Aorta (tissue), 5 donors: ENCODE data around the gene ATP10A. TPM values are rescaled to one million over a fixed set of nuclear protein-coding genes. Genes with fewer than 3 reads are reported as not detected.

Source experiments
- ATAC-seq: fragments of 200-7000 bp; cut with Tn5 transposase; one replicate; pipeline ENCODE4 v1.9.1; 2022; ENCODE audit warnings: moderate library complexity; ENCODE audit not compliant: low FRiP score
- DNase-seq, 2 donors: peaks; one replicate each; pipeline ENCODE4 v3.0.0-alpha.2; 2020
- H3K27ac ChIP-seq, 2 donors: one replicate each; pipeline ENCODE4 v1.5.1; 2013; ENCODE audit warnings: low read length in 2 of 2, mild to moderate bottlenecking in 2 of 2, moderate library complexity in 2 of 2, control low read depth in 1 of 2, inconsistent platforms in 1 of 2, low read depth in 1 of 2
- H3K27me3 ChIP-seq, 2 donors: one replicate each; pipeline ENCODE4 v1.6.1; 2013; ENCODE audit warnings: control low read depth in 1 of 2, low read length in 1 of 2, mild to moderate bottlenecking in 1 of 2, moderate library complexity in 1 of 2; ENCODE audit not compliant: insufficient read depth in 2 of 2, control insufficient read depth in 1 of 2
- H3K36me3 ChIP-seq, 2 donors: one replicate each; pipeline ENCODE4 v1.6.1; 2013; ENCODE audit warnings: control low read depth in 1 of 2, low read length in 1 of 2, mild to moderate bottlenecking in 1 of 2; ENCODE audit not compliant: insufficient read depth in 2 of 2, control insufficient read depth in 1 of 2
- H3K4me1 ChIP-seq, 2 donors: one replicate each; pipeline ENCODE4 v1.6.1; 2013; ENCODE audit warnings: low read length in 2 of 2, control low read depth in 1 of 2, mild to moderate bottlenecking in 1 of 2, moderate library complexity in 1 of 2; ENCODE audit not compliant: insufficient read depth in 2 of 2, control insufficient read depth in 1 of 2
- H3K4me3 ChIP-seq, 2 donors: one replicate each; pipeline ENCODE4 v1.5.1; 2013; ENCODE audit warnings: low read length in 2 of 2, control low read depth in 1 of 2, mild to moderate bottlenecking in 1 of 2
- H3K9me3 ChIP-seq: one replicate; pipeline ENCODE4 v1.6.1; 2013; ENCODE audit warnings: mild to moderate bottlenecking, low read length; ENCODE audit not compliant: control insufficient read depth
- WGBS, 2 donors: extraction: QIAGEN DNeasy Blood & Tissue Kit; methylation state at CpG; one replicate each; pipeline ENCODE4 v1.1.7; 2013; 5-methylcytosine and 5-hydroxymethylcytosine counted together
- intact Hi-C, 2 donors: fragments of 100-400 bp; cut with DNase I; formaldehyde crosslinking; loops; one replicate each; pipeline versions ENCODE4 v1.14.2 to v1.15.0; 2022
- polyA plus RNA-seq, 2 donors: library from polyadenylated mRNA; stranded (reverse); fragments of 200-250 nt; gene quantifications; one replicate each; pipeline ENCODE4 v1.2.3, GENCODE V29; 2013
- total RNA-seq, 2 donors: library from RNA; stranded (reverse); fragmentation: NEBNext Ultra II Directional; extraction: Animal tissue kit (Norgen Biotek cat#: 25700); gene quantifications; one replicate each; pipeline ENCODE4 v1.2.1, GENCODE V29; 2021
- donor health status: healthy with polysubstance abuse.
- donor health status: Bipolar disorder and iron deficiency.
- donor health status: DM: no; HTN: no; CAD: no.
- donor health status: DM: no; HTN: no; CAD: no.
- donor health status: DM: yes; HTN: yes; CAD: no.

The ATP10A gene
- total and polyA plus RNA-seq, 4 donors, result 3.6 to 55.0 (median 22.2) TPM

GRCh38 chr15:25830844-25831451 lies 32.2 kb downstream of the ATP10A start:
- intact Hi-C loops, result loop anchor here (2.0 to 5.0 kb wide), 3 partner anchors 18 to 109 kb away; no protein-coding TSS in a partner anchor
- H3K27me3 ChIP-seq, result no peaks in the 10 kb centered on the region
- DNase-seq, result peak; percentile 88 to 93
- peak overlapping the region; percentile 34 to 98 for H3K27ac ChIP-seq
- ATAC-seq, result peak; percentile 90
- H3K36me3 ChIP-seq, result no peaks in the 10 kb centered on the region
- WGBS, 2 donors, result 4% methylated on average over 11 of the region's 11 CpGs
- peaks cover 9 to 11% of the 10 kb centered on the region in 2 donors for H3K4me1 ChIP-seq
- no peak overlapping the region for H3K4me3 ChIP-seq
- no peaks in the 10 kb centered on the region for H3K9me3 ChIP-seq

GRCh38 chr15:25829073-25829472 lies 34.1 kb downstream of the ATP10A start:
- DNase-seq (no peak), ATAC-seq (no peak)
- Histone ChIP-seq H3K27ac (peak overlapping the region; percentile 34 to 98), H3K36me3 (no peaks in the 10 kb centered on the region), H3K4me1 (peaks cover 10 to 11% of the 10 kb centered on the region in 2 donors), H3K27me3 (no peaks in the 10 kb centered on the region), H3K4me3 (no peak overlapping the region), H3K9me3 (no peaks in the 10 kb centered on the region)
- intact Hi-C loops, result loop anchor here in 1 of 2 donors (5.0 kb wide), 2 partner anchors 33 to 87 kb away; partner anchors contain the start of gene ATP10A
- 67 to 68% methylated on average over 3 of the region's 3 CpGs for WGBS, 2 donors

GRCh38 chr15:25825207-25825606 lies 37.9 kb downstream of the ATP10A start:
- Histone ChIP-seq H3K27me3 (no peaks in the 10 kb centered on the region), H3K4me1 (peaks cover 5 to 8% of the 10 kb centered on the region in 2 donors), H3K4me3 (no peak overlapping the region), H3K36me3 (no peaks in the 10 kb centered on the region), H3K9me3 (no peaks in the 10 kb centered on the region), H3K27ac (peak overlapping the region; percentile 35 to 43)
- ATAC-seq (no peak), DNase-seq (no peak)
- intact Hi-C loops, result loop anchor here in 1 of 2 donors (5.0 kb wide), 2 partner anchors 37 to 83 kb away; partner anchors contain the start of gene ATP10A

- H3K4me1 ChIP-seq, result peaks cover 4% of the 10 kb centered on the region in 2 donors
- no peaks in the 10 kb centered on the region for H3K36me3 ChIP-seq
- no peaks in the 10 kb centered on the region for H3K9me3 ChIP-seq
- intact Hi-C loops, result loop anchor here in 1 of 2 donors (5.0 kb wide), 2 partner anchors 38 to 82 kb away; partner anchors contain the start of gene ATP10A
- no peak overlapping the region for H3K4me3 ChIP-seq
- ATAC-seq (no peak), DNase-seq (no peak)
- WGBS, 2 donors, result 79 to 80% methylated on average over 6 of the region's 6 CpGs
- no peaks in the 10 kb centered on the region for H3K27me3 ChIP-seq
- H3K27ac ChIP-seq, result peak overlapping the region in 1 of 2 donors; percentile 85
Measured at GRCh38 chr15:25824618-25825017, 38.5 kb downstream of the ATP10A start.

DNA sequence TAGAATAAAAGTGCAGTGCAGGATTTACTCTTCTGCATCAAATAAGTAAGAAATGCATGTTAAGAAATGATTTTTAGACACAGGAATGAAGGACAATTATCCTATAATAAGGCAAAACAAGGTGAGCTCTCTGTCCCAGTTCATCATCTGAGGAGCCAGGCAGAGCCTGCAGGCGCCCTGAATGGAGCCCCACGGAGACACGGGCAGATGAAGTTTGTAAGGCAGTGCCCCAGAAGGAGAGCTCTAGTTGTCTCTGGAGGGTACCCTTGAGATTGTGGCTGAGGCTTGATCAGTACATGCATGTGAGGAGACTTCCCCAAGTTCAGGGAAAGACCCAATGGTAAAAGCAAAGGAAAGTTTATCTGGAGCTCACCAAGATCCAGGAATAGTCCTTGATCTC lies 50.3 kb downstream of the ATP10A start:
- 89 to 96% methylated on average over 3 of the region's 3 CpGs for WGBS, 2 donors
- H3K4me1 ChIP-seq, result peaks cover 2 to 3% of the 10 kb centered on the region in 2 donors
- no peak overlapping the region for H3K27ac ChIP-seq
- ATAC-seq, result no peak
- H3K27me3 ChIP-seq, result no peaks in the 10 kb centered on the region
- DNase-seq, result no peak
- H3K36me3 ChIP-seq, result no peaks in the 10 kb centered on the region
- intact Hi-C loops, result no loop called here
- no peak overlapping the region for H3K4me3 ChIP-seq
- H3K9me3 ChIP-seq, result no peaks in the 10 kb centered on the region

DNA sequence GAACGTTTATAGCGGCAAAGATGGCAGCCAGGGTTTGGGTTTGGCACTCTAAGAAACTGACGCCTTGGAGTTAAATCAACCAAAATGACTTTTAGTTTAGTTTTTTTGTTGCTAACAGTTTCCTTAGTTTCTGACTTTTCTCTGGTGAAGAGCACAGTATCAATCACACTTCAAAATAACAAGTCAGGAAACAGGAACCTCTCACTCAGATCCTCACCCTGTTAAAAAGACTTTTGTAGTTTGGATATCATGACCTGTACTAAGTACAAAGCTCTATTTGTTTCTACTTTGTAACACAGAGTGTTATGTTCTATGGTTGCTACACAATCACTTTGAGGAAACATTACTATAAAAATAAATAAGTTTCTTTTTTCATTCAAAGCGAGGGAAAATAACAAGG lies 51.1 kb downstream of the ATP10A start:
- WGBS, 2 donors, result 66 to 72% methylated on average over 4 of the region's 4 CpGs
- ATAC-seq (no peak), DNase-seq (no peak)
- Histone ChIP-seq H3K27ac (no peak overlapping the region), H3K27me3 (no peaks in the 10 kb centered on the region), H3K36me3 (no peaks in the 10 kb centered on the region), H3K9me3 (no peaks in the 10 kb centered on the region), H3K4me1 (peaks cover 2 to 3% of the 10 kb centered on the region in 2 donors), H3K4me3 (no peak overlapping the region)
- intact Hi-C loops, result no loop called here

DNA sequence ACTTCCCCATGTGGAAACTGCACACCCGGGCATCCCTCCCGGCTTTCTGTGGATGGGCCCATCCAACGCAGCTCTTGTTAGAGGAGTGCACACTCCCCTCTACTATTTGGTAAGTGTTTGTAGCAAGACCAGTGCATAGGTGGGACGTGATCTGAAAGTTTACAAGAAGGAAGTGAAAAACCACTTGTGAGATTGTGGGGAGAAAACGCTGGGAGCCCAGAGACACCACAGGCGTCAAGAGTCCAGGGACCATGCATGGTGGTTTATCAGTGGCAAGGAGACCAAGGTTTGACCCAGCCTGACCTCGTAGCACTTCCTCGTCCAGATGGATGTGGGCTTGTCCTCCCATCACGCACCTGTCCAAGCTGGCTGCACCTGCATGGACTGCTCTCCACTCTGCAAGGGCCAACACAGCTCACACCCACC lies 51.6 kb downstream of the ATP10A start:
- ATAC-seq (no peak), DNase-seq (peak in 1 of 2 donors; percentile 21)
- H3K9me3 ChIP-seq, result no peaks in the 10 kb centered on the region
- no peaks in the 10 kb centered on the region for H3K36me3 ChIP-seq
- H3K27me3 ChIP-seq, result no peaks in the 10 kb centered on the region
- no peak overlapping the region for H3K27ac ChIP-seq
- no peak overlapping the region for H3K4me3 ChIP-seq
- intact Hi-C loops, result no loop called here
- peaks cover 2 to 3% of the 10 kb centered on the region in 2 donors for H3K4me1 ChIP-seq
- WGBS, 2 donors, result 94% methylated on average over 9 of the region's 9 CpGs

- DNase-seq, result peak in 1 of 2 donors; percentile 12
- no peak overlapping the region for H3K27ac ChIP-seq
- WGBS, 2 donors, result 39 to 46% methylated on average over 13 of the region's 13 CpGs
- no peak overlapping the region for H3K4me3 ChIP-seq
- H3K27me3 ChIP-seq, result no peaks in the 10 kb centered on the region
- no peaks in the 10 kb centered on the region for H3K9me3 ChIP-seq
- no peaks in the 10 kb centered on the region for H3K36me3 ChIP-seq
- intact Hi-C loops, result no loop called here
- no peak for ATAC-seq
- peaks cover 2 to 3% of the 10 kb centered on the region in 2 donors for H3K4me1 ChIP-seq
Measured at GRCh38 chr15:25810631-25811091, 52.5 kb downstream of the ATP10A start.

GRCh38 chr15:25810154-25810553 lies 53.0 kb downstream of the ATP10A start:
- Histone ChIP-seq H3K9me3 (no peaks in the 10 kb centered on the region), H3K36me3 (no peaks in the 10 kb centered on the region), H3K27ac (no peak overlapping the region), H3K4me1 (peaks cover 2 to 3% of the 10 kb centered on the region in 2 donors), H3K4me3 (no peak overlapping the region), H3K27me3 (no peaks in the 10 kb centered on the region)
- intact Hi-C loops, result no loop called here
- WGBS, 2 donors, result 59 to 61% methylated on average over 8 of the region's 8 CpGs
- DNase-seq, result peak in 1 of 2 donors; percentile 54
- ATAC-seq, result no peak
